ENCODE results near the gene PPM1A.

DNA sequence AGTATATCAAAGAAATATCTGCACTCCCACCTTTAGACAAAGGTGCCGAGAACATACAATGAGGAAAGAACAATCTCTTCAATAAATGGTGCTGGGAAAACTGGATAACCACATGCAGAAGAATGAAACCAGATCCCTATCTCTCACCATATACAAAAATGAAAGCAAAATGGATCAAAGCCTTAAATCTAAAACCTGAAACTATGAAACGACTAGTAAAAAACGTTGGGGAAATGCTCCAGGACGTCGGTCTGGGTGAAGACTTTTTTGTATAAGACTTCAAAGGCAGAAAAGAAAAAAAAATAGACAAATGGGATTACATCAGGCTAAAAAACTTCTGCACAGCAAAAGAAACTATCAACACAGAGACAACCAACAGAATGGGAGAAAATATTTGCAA, 83.8 kb downstream of the PPM1A start:
- TF ChIP-seq CTCF (conservative IDR thresholded peaks at IDR 0.05; ENCODE audit: low read depth, low read length) (no peak), EZH2 (IDR thresholded peaks at IDR 0.05; ENCODE audit: borderline replicate concordance, low read depth, low read length, poor library complexity, severe bottlenecking) (no peak)

Data from A673 (cell line).